ENCODE results near the gene IL13RA2.

The IL13RA2 gene

GRCh38 chrX:115029440-115029839 is 12.0 kb upstream of the IL13RA2 start:
- Histone ChIP-seq H3K36me3 (replicated peaks) (no peaks in the 10 kb centered on the region), H3K4me1 (peaks cover 3% of the 10 kb centered on the region; the same call in 1 of the 2 replicates), H3K9me3 (no peaks in the 10 kb centered on the region), H3K4me3 (no peak overlapping the region), H3K27me3 (ENCODE audit: low read depth) (no peaks in the 10 kb centered on the region)
- DNase-seq (ENCODE audit: low spot score in 2 of 2), result no peak
- in situ Hi-C loops (cut with MboI; ENCODE audit: low sequenced_read_pairs), result no loop called here

- Histone ChIP-seq H3K4me1 (peaks cover 3% of the 10 kb centered on the region; the same call in 1 of the 2 replicates), H3K36me3 (replicated peaks) (no peaks in the 10 kb centered on the region), H3K27me3 (ENCODE audit: low read depth) (no peaks in the 10 kb centered on the region), H3K9me3 (no peaks in the 10 kb centered on the region), H3K4me3 (no peak overlapping the region)
- no peak for DNase-seq (ENCODE audit: low spot score in 2 of 2)
- in situ Hi-C loops (cut with MboI; ENCODE audit: low sequenced_read_pairs), result no loop called here
These were observed 6.4 kb upstream of the IL13RA2 start for GRCh38 chrX:115023811-115024210.

GRCh38 chrX:115023139-115023538 is 5.7 kb upstream of the IL13RA2 start:
- DNase-seq (ENCODE audit: low spot score in 2 of 2), result peak in 1 of 2 experiments; percentile 41
- in situ Hi-C loops (cut with MboI; ENCODE audit: low sequenced_read_pairs), result no loop called here
- no peaks in the 10 kb centered on the region for H3K9me3 ChIP-seq
- no peaks in the 10 kb centered on the region for H3K27me3 ChIP-seq (ENCODE audit: low read depth)
- H3K4me3 ChIP-seq, result no peak overlapping the region
- H3K36me3 ChIP-seq (replicated peaks), result no peaks in the 10 kb centered on the region
- H3K4me1 ChIP-seq, result peaks cover 3% of the 10 kb centered on the region; the same call in 1 of the 2 replicates

- Histone ChIP-seq H3K36me3 (replicated peaks) (no peaks in the 10 kb centered on the region), H3K4me1 (peaks cover 3% of the 10 kb centered on the region; the same call in 1 of the 2 replicates), H3K9me3 (no peaks in the 10 kb centered on the region), H3K27me3 (ENCODE audit: low read depth) (no peaks in the 10 kb centered on the region), H3K4me3 (no peak overlapping the region)
- in situ Hi-C loops (cut with MboI; ENCODE audit: low sequenced_read_pairs), result no loop called here
- DNase-seq (ENCODE audit: low spot score in 2 of 2), result no peak
These were observed 3.7 kb upstream of the IL13RA2 start for GRCh38 chrX:115021121-115021520.

GRCh38 chrX:115018944-115019343 is 1.5 kb upstream of the IL13RA2 start:
- Histone ChIP-seq H3K4me1 (peaks cover 3% of the 10 kb centered on the region; the same call in 1 of the 2 replicates), H3K9me3 (no peaks in the 10 kb centered on the region), H3K27me3 (ENCODE audit: low read depth) (no peaks in the 10 kb centered on the region), H3K4me3 (no peak overlapping the region), H3K36me3 (replicated peaks) (no peaks in the 10 kb centered on the region)
- in situ Hi-C loops (cut with MboI; ENCODE audit: low sequenced_read_pairs), result no loop called here
- DNase-seq (ENCODE audit: low spot score in 2 of 2), result no peak

- Histone ChIP-seq H3K9me3 (no peaks in the 10 kb centered on the region), H3K36me3 (replicated peaks) (no peaks in the 10 kb centered on the region), H3K27me3 (ENCODE audit: low read depth) (no peaks in the 10 kb centered on the region), H3K4me1 (peaks cover under 1% of the 10 kb centered on the region; the same call in 1 of the 2 replicates), H3K4me3 (no peak overlapping the region)
- in situ Hi-C loops (cut with MboI; ENCODE audit: low sequenced_read_pairs), result no loop called here
- peak in 1 of 2 experiments; percentile 56 for DNase-seq (ENCODE audit: low spot score in 2 of 2)
These were observed 728 bp upstream of the IL13RA2 start for GRCh38 chrX:115018040-115018647.

GRCh38 chrX:115013705-115014104 is 3.7 kb downstream of the IL13RA2 start:
- H3K4me1 ChIP-seq, result no peaks in the 10 kb centered on the region
- no peak for DNase-seq (ENCODE audit: low spot score in 2 of 2)
- no peak overlapping the region for H3K4me3 ChIP-seq
- H3K36me3 ChIP-seq (replicated peaks), result no peaks in the 10 kb centered on the region
- H3K9me3 ChIP-seq, result no peaks in the 10 kb centered on the region
- in situ Hi-C loops (cut with MboI; ENCODE audit: low sequenced_read_pairs), result no loop called here
- no peaks in the 10 kb centered on the region for H3K27me3 ChIP-seq (ENCODE audit: low read depth)

GRCh38 chrX:115011428-115011827 is 6.0 kb downstream of the IL13RA2 start:
- no peaks in the 10 kb centered on the region for H3K4me1 ChIP-seq
- H3K9me3 ChIP-seq, result no peaks in the 10 kb centered on the region
- DNase-seq (ENCODE audit: low spot score in 2 of 2), result no peak
- no peak overlapping the region for H3K4me3 ChIP-seq
- no peaks in the 10 kb centered on the region for H3K36me3 ChIP-seq (replicated peaks)
- in situ Hi-C loops (cut with MboI; ENCODE audit: low sequenced_read_pairs), result no loop called here
- H3K27me3 ChIP-seq (ENCODE audit: low read depth), result no peaks in the 10 kb centered on the region

GRCh38 chrX:114999906-115000305 is 17.5 kb downstream of the IL13RA2 start:
- no peaks in the 10 kb centered on the region for H3K4me1 ChIP-seq
- in situ Hi-C loops (cut with MboI; ENCODE audit: low sequenced_read_pairs), result loop anchor here (25.0 kb wide), 1 partner anchor 287 kb away; the partner anchor contains the start of gene LUZP4
- no peak overlapping the region for H3K4me3 ChIP-seq
- no peaks in the 10 kb centered on the region for H3K27me3 ChIP-seq (ENCODE audit: low read depth)
- DNase-seq (ENCODE audit: low spot score in 2 of 2), result no peak
- H3K36me3 ChIP-seq (replicated peaks), result no peaks in the 10 kb centered on the region
- no peaks in the 10 kb centered on the region for H3K9me3 ChIP-seq

GRCh38 chrX:114997779-114998178 is 19.6 kb downstream of the IL13RA2 start:
- no peak for DNase-seq (ENCODE audit: low spot score in 2 of 2)
- in situ Hi-C loops (cut with MboI; ENCODE audit: low sequenced_read_pairs), result loop anchor here (25.0 kb wide), 1 partner anchor 290 kb away; the partner anchor contains the start of gene LUZP4
- H3K4me1 ChIP-seq, result no peaks in the 10 kb centered on the region
- no peaks in the 10 kb centered on the region for H3K27me3 ChIP-seq (ENCODE audit: low read depth)
- no peaks in the 10 kb centered on the region for H3K9me3 ChIP-seq
- H3K4me3 ChIP-seq, result no peak overlapping the region
- H3K36me3 ChIP-seq (replicated peaks), result no peaks in the 10 kb centered on the region

- Histone ChIP-seq H3K4me1 (no peaks in the 10 kb centered on the region), H3K9me3 (no peaks in the 10 kb centered on the region), H3K4me3 (no peak overlapping the region), H3K36me3 (replicated peaks) (no peaks in the 10 kb centered on the region), H3K27me3 (ENCODE audit: low read depth) (no peaks in the 10 kb centered on the region)
- in situ Hi-C loops (cut with MboI; ENCODE audit: low sequenced_read_pairs), result loop anchor here (25.0 kb wide), 1 partner anchor 301 kb away; the partner anchor contains the start of gene LUZP4
- no peak for DNase-seq (ENCODE audit: low spot score in 2 of 2)
These were observed 31.3 kb downstream of the IL13RA2 start for GRCh38 chrX:114985967-114986592.

- Histone ChIP-seq H3K36me3 (replicated peaks) (no peaks in the 10 kb centered on the region), H3K4me1 (peaks cover 3% of the 10 kb centered on the region; the same call in 1 of the 2 replicates), H3K4me3 (no peak overlapping the region), H3K9me3 (no peaks in the 10 kb centered on the region), H3K27me3 (ENCODE audit: low read depth) (no peaks in the 10 kb centered on the region)
- DNase-seq (ENCODE audit: low spot score in 2 of 2), result no peak
- in situ Hi-C loops (cut with MboI; ENCODE audit: low sequenced_read_pairs), result loop anchor here (25.0 kb wide), 1 partner anchor 311 kb away; the partner anchor contains the start of gene LUZP4
These were observed 41.1 kb downstream of the IL13RA2 start for GRCh38 chrX:114976292-114976691.

- no peaks in the 10 kb centered on the region for H3K36me3 ChIP-seq (replicated peaks)
- in situ Hi-C loops (cut with MboI; ENCODE audit: low sequenced_read_pairs), result loop anchor here (25.0 kb wide), 1 partner anchor 336 kb away; no protein-coding TSS in a partner anchor
- H3K9me3 ChIP-seq, result no peaks in the 10 kb centered on the region
- H3K4me3 ChIP-seq, result no peak overlapping the region
- peak in 1 of 2 experiments; percentile 34 for DNase-seq (ENCODE audit: low spot score in 2 of 2)
- no peaks in the 10 kb centered on the region for H3K27me3 ChIP-seq (ENCODE audit: low read depth)
- peaks cover 3% of the 10 kb centered on the region; the same call in 1 of the 2 replicates for H3K4me1 ChIP-seq
These were observed 44.4 kb downstream of the IL13RA2 start for GRCh38 chrX:114973013-114973412.

GRCh38 chrX:114970806-114971205 is 46.6 kb downstream of the IL13RA2 start:
- Histone ChIP-seq H3K4me1 (peaks cover 3% of the 10 kb centered on the region; the same call in 1 of the 2 replicates), H3K9me3 (no peaks in the 10 kb centered on the region), H3K27me3 (ENCODE audit: low read depth) (no peaks in the 10 kb centered on the region), H3K4me3 (no peak overlapping the region), H3K36me3 (replicated peaks) (no peaks in the 10 kb centered on the region)
- in situ Hi-C loops (cut with MboI; ENCODE audit: low sequenced_read_pairs), result loop anchor here (25.0 kb wide), 1 partner anchor 334 kb away; no protein-coding TSS in a partner anchor
- no peak for DNase-seq (ENCODE audit: low spot score in 2 of 2)
